IPS-18c (cell line): Measurements from ENCODE around the gene MTFR1L.

Experiments
- H3K4me3 ChIP-seq: 2 replicates; pipeline ENCODE4 v1.7.0; 2013; ENCODE audit warnings: low read depth, mild to moderate bottlenecking, low read length, moderate library complexity; ENCODE audit not compliant: insufficient read depth
- H3K9me3 ChIP-seq: one replicate; pipeline ENCODE4 v1.6.1; 2013; ENCODE audit warnings: mild to moderate bottlenecking, low read length, moderate library complexity; ENCODE audit not compliant: control insufficient read depth, insufficient read depth

MTFR1L gene

GRCh38 chr1:25785333-25786067, 34.3 kb upstream of the MTFR1L start:
- Histone ChIP-seq H3K4me3 (no peak overlapping the region), H3K9me3 (no peaks in the 10 kb centered on the region)

GRCh38 chr1:25786887-25787759, 32.6 kb upstream of the MTFR1L start:
- Histone ChIP-seq H3K9me3 (no peaks in the 10 kb centered on the region), H3K4me3 (no peak overlapping the region)

DNA sequence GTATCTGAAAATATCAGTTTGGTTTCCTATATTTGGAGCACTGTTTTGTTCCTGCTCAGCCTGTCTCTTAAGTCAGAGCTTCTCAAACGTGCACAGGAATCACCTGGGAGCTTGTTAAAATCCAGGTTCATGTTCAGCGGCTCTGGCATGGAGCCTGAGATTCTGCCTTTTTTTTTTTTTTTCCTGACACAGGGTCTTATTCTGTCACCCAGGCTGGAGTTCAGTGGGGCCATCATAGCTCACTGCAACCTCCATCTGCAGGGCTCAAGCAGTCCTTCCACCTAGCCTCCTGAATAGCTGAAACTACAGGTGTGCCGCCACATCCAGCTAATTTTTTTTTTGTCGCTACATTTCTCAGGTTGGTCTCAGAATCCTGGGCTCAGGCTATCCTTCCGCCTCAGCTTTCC, 32.0 kb upstream of the MTFR1L start:
- Histone ChIP-seq H3K9me3 (no peaks in the 10 kb centered on the region), H3K4me3 (no peak overlapping the region)

GRCh38 chr1:25790472-25790871, 29.3 kb upstream of the MTFR1L start:
- no peaks in the 10 kb centered on the region for H3K9me3 ChIP-seq
- H3K4me3 ChIP-seq: no peak overlapping the region

GRCh38 chr1:25792115-25792514, 27.6 kb upstream of the MTFR1L start:
- H3K4me3 ChIP-seq: no peak overlapping the region
- no peaks in the 10 kb centered on the region for H3K9me3 ChIP-seq

DNA sequence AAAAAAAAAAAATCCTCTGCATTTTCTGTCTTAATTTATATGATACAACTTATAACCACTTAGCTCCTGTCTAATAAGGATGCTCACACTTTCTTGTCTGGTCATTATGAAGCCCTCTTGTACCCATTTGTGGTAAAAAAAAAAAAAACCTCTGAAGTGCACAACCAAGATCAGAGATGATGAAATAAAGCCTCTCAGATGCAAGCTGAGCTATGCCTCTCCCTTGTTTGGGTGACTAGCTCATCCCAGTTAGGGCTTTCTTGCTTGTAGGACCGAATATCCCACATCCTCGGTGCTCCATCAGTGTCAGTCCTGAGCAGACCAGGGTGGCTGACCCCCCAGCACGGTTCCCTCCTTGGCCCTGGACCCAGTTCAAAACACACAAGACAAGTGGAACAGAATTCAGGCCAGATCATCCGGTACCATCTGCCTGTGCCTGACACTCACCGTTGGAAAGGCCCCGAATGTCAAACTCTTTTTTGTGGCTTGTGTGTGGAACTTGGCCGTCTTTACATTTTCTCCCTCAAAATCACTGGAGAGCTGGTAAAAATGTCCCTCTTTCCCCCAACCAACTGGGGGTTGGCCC, 26.1 kb upstream of the MTFR1L start:
- Histone ChIP-seq H3K4me3 (no peak overlapping the region), H3K9me3 (no peaks in the 10 kb centered on the region)

GRCh38 chr1:25794325-25794724, 25.4 kb upstream of the MTFR1L start:
- Histone ChIP-seq H3K4me3 (no peak overlapping the region), H3K9me3 (no peaks in the 10 kb centered on the region)

DNA sequence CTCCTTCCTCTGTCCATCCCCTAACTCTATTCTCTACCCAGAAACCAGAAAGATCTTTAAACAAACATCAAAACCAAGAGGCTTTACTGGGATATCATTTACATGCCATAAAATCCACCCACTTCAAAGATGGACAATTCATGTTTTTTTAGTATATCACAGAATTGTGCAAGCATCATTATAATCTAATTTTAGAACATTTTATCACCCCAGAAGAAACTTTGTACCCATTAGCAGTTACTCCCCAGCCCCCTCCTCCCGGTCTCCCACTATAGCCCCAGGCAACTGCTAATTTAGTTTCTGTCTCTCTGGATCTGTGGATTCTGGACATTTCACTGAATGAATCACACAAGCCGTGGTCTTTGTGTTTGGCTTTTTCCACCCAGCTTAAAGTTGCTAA, 24.5 kb upstream of the MTFR1L start:
- Histone ChIP-seq H3K9me3 (no peaks in the 10 kb centered on the region), H3K4me3 (no peak overlapping the region)

DNA sequence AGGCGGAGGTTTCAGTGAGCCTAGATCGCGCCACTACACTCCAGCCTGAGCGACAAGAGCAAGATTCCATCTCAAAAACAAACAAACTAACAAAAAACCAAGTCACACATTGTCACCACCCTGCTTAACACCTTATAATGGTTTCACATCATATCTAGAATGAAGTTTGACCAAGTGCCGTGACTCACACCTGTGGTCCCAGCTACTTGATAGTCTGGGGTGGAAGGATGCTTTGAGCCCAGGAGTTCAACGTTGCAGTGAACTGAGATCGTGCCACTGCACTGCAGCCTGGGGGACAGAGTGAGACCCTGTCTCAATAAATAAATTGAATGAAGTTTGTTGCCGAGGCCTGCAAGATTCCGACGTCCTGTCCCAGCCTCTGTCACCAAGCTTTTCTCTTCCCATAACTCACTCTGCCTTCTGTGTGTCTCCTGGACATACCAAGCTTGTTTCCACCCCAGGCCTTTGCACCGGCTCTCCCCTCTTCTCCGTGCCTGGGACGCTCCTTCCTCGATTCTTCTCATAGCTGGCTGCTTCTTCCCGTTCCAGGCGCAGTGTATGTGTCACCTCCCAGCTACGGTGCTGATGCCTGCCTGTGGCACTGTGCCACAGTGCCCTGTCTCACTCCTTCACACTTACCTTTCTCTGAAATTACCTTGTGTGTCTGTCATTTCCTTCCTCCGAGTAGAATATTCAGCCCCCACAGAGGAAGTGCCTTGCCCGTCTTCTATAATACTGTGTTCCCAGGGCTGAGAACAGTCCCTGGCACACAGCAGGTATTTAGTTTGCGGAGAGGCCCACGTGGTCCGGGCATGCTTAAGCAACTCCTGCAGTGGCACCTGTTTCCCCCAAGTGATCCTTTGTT, 23.6 kb upstream of the MTFR1L start:
- Histone ChIP-seq H3K4me3 (no peak overlapping the region), H3K9me3 (no peaks in the 10 kb centered on the region)

- Histone ChIP-seq H3K4me3 (no peak overlapping the region), H3K9me3 (no peaks in the 10 kb centered on the region)
Observed at GRCh38 chr1:25796811-25797458, 22.8 kb upstream of the MTFR1L start.

DNA sequence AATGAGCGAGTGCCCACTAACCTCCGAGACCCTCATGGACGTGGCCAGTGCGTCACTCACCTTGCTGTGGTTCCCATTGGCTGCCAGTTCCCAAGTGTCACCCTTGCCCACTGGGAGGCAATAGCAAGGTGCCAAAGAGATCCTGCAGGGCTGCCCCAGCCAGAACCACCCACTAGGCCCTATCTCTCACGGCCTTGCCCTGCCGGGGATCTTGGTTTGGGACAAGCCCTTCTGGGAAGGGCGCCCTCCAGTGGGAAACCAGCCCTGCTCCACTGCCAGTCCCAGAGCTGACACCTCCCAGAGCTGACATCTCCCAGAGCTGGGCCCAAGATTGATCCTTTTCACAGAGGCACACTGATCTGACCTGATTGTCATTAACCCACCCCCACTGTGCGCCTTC, 21.8 kb upstream of the MTFR1L start:
- H3K4me3 ChIP-seq: no peak overlapping the region
- no peaks in the 10 kb centered on the region for H3K9me3 ChIP-seq

GRCh38 chr1:25798666-25799351, 20.9 kb upstream of the MTFR1L start:
- Histone ChIP-seq H3K9me3 (no peaks in the 10 kb centered on the region), H3K4me3 (no peak overlapping the region)

DNA sequence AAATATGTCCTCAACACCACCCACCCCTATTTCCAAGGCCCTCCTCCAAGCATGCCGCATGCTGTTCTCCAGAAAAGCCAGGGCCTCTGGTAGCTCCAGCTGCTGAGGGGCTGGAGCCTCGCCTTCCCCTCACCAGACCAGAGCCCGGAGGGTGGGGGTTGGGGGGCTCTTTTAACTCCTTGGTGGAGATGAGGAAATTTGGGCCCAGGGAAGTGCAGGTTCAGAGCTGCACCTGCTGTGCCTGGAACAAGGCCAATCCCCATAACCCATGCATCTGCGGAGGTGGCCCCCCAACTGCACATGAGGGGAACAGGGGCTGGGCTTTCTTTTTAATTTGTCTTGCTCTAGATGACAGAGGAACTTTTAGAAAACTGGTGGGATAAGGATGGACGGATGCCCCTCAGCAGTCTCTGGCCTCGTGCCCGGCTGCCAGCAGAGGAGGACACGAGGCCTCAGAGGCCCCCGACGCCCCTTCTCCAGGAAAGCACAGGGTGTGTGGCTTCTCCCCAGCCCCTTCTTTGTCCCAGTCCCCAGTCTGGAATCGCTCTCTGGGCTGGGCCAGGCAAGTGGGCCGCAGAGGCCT, 20.3 kb upstream of the MTFR1L start:
- peak overlapping the region; percentile 41; the same call in 1 of the 2 replicates for H3K4me3 ChIP-seq
- H3K9me3 ChIP-seq: no peaks in the 10 kb centered on the region

GRCh38 chr1:25799935-25800702, 19.6 kb upstream of the MTFR1L start, which contains the start of gene SELENON:
Gene SELENON, plus strand, starts transcription at chr1:25800193. Its CDS starts 38 bp downstream, at chr1:25800231.
- H3K4me3 ChIP-seq: peak within 1 kb of the TSS; percentile 69

GRCh38 chr1:25800703-25801377, 18.9 kb upstream of the MTFR1L start:
- Histone ChIP-seq H3K4me3 (peak overlapping the region; percentile 69), H3K9me3 (no peaks in the 10 kb centered on the region)

More at GRCh38 chr1:25799935-25800702, 19.6 kb upstream of the MTFR1L start, which contains the start of gene SELENON:
- no peaks in the 10 kb centered on the region for H3K9me3 ChIP-seq
